ENCODE data around the gene CKLF.

DNA sequence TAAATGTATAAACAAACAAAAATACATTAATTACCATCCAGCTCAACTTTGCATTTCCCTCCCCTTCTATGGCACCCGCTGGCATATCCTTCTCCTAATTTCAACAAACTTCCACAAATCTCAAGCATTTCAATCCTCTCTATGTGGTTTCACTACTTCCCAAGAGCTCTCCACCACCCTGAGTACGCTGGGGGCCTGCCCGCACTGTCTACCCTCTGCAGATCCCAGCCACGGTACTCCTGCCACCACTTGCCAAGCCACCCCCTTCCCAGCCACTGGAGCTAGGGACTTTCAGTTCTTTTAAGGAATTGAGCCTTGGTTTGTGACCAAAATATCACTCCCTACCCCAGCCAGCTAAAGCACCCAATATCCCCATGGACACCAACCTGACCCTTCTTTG lies 4.3 kb upstream of the CKLF start:
- TF ChIP-seq GATA2 (IDR thresholded peaks at IDR 0.05; ENCODE audit: low read depth, low read length), result no peak
- TF ChIP-seq GATA3 (IDR thresholded peaks at IDR 0.05; ENCODE audit: low read depth, low read length), result no peak
